ENCODE measurements around the gene FAM237B. TPM values are rescaled to one million over a fixed set of nuclear protein-coding genes. Genes with fewer than 3 reads are reported as not detected.

Gene FAM237B
- total RNA-seq, 1 donor from 2014 or later: not detected

- ChIA-PET CTCF (no interaction called here), POLR2A (no interaction called here)
- H3K4me3 Mint-ChIP-seq: no peak overlapping the region
- no peaks in the 10 kb centered on the region for H3K4me1 Mint-ChIP-seq
- DNase-seq: no peak
- no peak overlapping the region for H3K27ac Mint-ChIP-seq
- no peaks in the 10 kb centered on the region for H3K36me3 Mint-ChIP-seq (ENCODE audit: low read depth)
- peaks cover under 1% of the 10 kb centered on the region for H3K9me3 Mint-ChIP-seq
- TF ChIP-seq CTCF (IDR thresholded peaks at IDR 0.05): no peak
- peaks cover 2% of the 10 kb centered on the region for H3K27me3 Mint-ChIP-seq
- intact Hi-C loops (cut with micrococcal nuclease): no loop called here
- no peak for ATAC-seq (ENCODE audit: low read depth)
Observed at GRCh38 chr7:90298145-90299038, 22.7 kb downstream of the FAM237B start.

- Mint-ChIP-seq H3K27ac (no peak overlapping the region), H3K27me3 (peaks cover 2% of the 10 kb centered on the region), H3K36me3 (ENCODE audit: low read depth) (no peaks in the 10 kb centered on the region), H3K4me3 (no peak overlapping the region), H3K4me1 (no peaks in the 10 kb centered on the region), H3K9me3 (peaks cover 5% of the 10 kb centered on the region)
- ChIA-PET POLR2A (no interaction called here), CTCF (no interaction called here)
- no peak for DNase-seq
- TF ChIP-seq CTCF (IDR thresholded peaks at IDR 0.05): no peak
- ATAC-seq (ENCODE audit: low read depth): no peak
- intact Hi-C loops (cut with micrococcal nuclease): no loop called here
Observed at GRCh38 chr7:90290244-90291113, 30.6 kb downstream of the FAM237B start.

- ChIA-PET POLR2A (no interaction called here), CTCF (no interaction called here)
- Mint-ChIP-seq H3K4me3 (no peak overlapping the region), H3K9me3 (peaks cover 2% of the 10 kb centered on the region), H3K27ac (no peak overlapping the region), H3K36me3 (ENCODE audit: low read depth) (no peaks in the 10 kb centered on the region), H3K4me1 (no peaks in the 10 kb centered on the region), H3K27me3 (no peaks in the 10 kb centered on the region)
- intact Hi-C loops (cut with micrococcal nuclease): no loop called here
- DNase-seq (no peak), ATAC-seq (ENCODE audit: low read depth) (no peak)
- TF ChIP-seq CTCF (IDR thresholded peaks at IDR 0.05): no peak
Observed at GRCh38 chr7:90288154-90288553, 33.0 kb downstream of the FAM237B start.

- intact Hi-C loops (cut with micrococcal nuclease): no loop called here
- no peak for DNase-seq
- no peaks in the 10 kb centered on the region for H3K9me3 Mint-ChIP-seq
- no peak for ATAC-seq (ENCODE audit: low read depth)
- H3K36me3 Mint-ChIP-seq (ENCODE audit: low read depth): no peaks in the 10 kb centered on the region
- POLR2A ChIA-PET: interaction anchor here (0.6 kb wide), 1 partner anchor 32 kb away, joined by 3 read pairs; no protein-coding TSS in a partner anchor
- H3K27ac Mint-ChIP-seq: no peak overlapping the region
- CTCF ChIA-PET: no interaction called here
- no peak overlapping the region for H3K4me3 Mint-ChIP-seq
- no peaks in the 10 kb centered on the region for H3K4me1 Mint-ChIP-seq
- no peaks in the 10 kb centered on the region for H3K27me3 Mint-ChIP-seq
- TF ChIP-seq CTCF (IDR thresholded peaks at IDR 0.05): no peak
Observed at GRCh38 chr7:90276033-90276728, 44.9 kb downstream of the FAM237B start.
